ENCODE results near the gene LIPC. TPM values are rescaled to one million over a fixed set of nuclear protein-coding genes. Genes with fewer than 3 reads are reported as not detected.

Gene LIPC
- total and polyA plus RNA-seq, 8 donors = 0.69 to 5.5 (median 1.5) TPM

- TF ChIP-seq CTCF (IDR thresholded peaks at IDR 0.05) = no peak
- 84 to 85% methylated on average over 6 of the region's 6 CpGs for WGBS, 2 donors
- intact Hi-C loops (cut with DNase I) = no loop called here
- no peaks in the 10 kb centered on the region for H3K36me3 ChIP-seq
- H3K27me3 ChIP-seq = no peaks in the 10 kb centered on the region
- no peaks in the 10 kb centered on the region for H3K9me3 ChIP-seq
- H3K27ac ChIP-seq = no peak overlapping the region
- H3K4me3 ChIP-seq = no peak overlapping the region
- H3K4me1 ChIP-seq = no peaks in the 10 kb centered on the region
- ATAC-seq (no peak), FAIRE-seq (no peak), DNase-seq (no peak)
These were observed 33.1 kb upstream of the LIPC start for GRCh38 chr15:58398643-58399042.

- no peaks in the 10 kb centered on the region for H3K27me3 ChIP-seq
- WGBS, 2 donors = 77 to 89% methylated on average over 4 of the region's 4 CpGs
- ATAC-seq (no peak), DNase-seq (no peak), FAIRE-seq (no peak)
- H3K4me1 ChIP-seq = no peaks in the 10 kb centered on the region
- H3K36me3 ChIP-seq = no peaks in the 10 kb centered on the region
- no peak for TF ChIP-seq CTCF (IDR thresholded peaks at IDR 0.05)
- intact Hi-C loops (cut with DNase I) = no loop called here
- no peak overlapping the region for H3K4me3 ChIP-seq
- no peaks in the 10 kb centered on the region for H3K9me3 ChIP-seq
- no peak overlapping the region for H3K27ac ChIP-seq
These were observed 32.1 kb upstream of the LIPC start for GRCh38 chr15:58399739-58400138.

- ATAC-seq = no peak
- no peak overlapping the region for H3K27ac ChIP-seq
- no peaks in the 10 kb centered on the region for H3K27me3 ChIP-seq
- H3K36me3 ChIP-seq = no peaks in the 10 kb centered on the region
- no peak overlapping the region for H3K4me3 ChIP-seq
- DNase-seq = no peak
- no peaks in the 10 kb centered on the region for H3K4me1 ChIP-seq
- no peak for FAIRE-seq
- TF ChIP-seq CTCF (IDR thresholded peaks at IDR 0.05) = no peak
- intact Hi-C loops (cut with DNase I) = no loop called here
- H3K9me3 ChIP-seq = no peaks in the 10 kb centered on the region
- WGBS, 2 donors = 77 to 79% methylated on average over 6 of the region's 6 CpGs
These were observed 30.5 kb upstream of the LIPC start for GRCh38 chr15:58401276-58401675.

- DNase-seq (no peak), FAIRE-seq (no peak), ATAC-seq (no peak)
- 75 to 78% methylated on average over 8 of the region's 8 CpGs for WGBS, 2 donors
- Histone ChIP-seq H3K27ac (no peak overlapping the region), H3K4me3 (no peak overlapping the region), H3K4me1 (no peaks in the 10 kb centered on the region), H3K36me3 (no peaks in the 10 kb centered on the region), H3K9me3 (no peaks in the 10 kb centered on the region), H3K27me3 (no peaks in the 10 kb centered on the region)
- TF ChIP-seq CTCF (IDR thresholded peaks at IDR 0.05) = no peak
- intact Hi-C loops (cut with DNase I) = no loop called here
These were observed 29.7 kb upstream of the LIPC start for GRCh38 chr15:58401991-58402649.

- no peak for TF ChIP-seq CTCF (IDR thresholded peaks at IDR 0.05)
- intact Hi-C loops (cut with DNase I) = no loop called here
- FAIRE-seq = no peak
These were observed 28.2 kb upstream of the LIPC start for GRCh38 chr15:58403581-58403980.

More at GRCh38 chr15:58403581-58403980, 28.2 kb upstream of the LIPC start:
- DNase-seq = no peak
- no peak for ATAC-seq
- Histone ChIP-seq H3K27ac (no peak overlapping the region), H3K4me1 (no peaks in the 10 kb centered on the region), H3K4me3 (no peak overlapping the region), H3K27me3 (no peaks in the 10 kb centered on the region), H3K9me3 (no peaks in the 10 kb centered on the region), H3K36me3 (no peaks in the 10 kb centered on the region)
- WGBS, 2 donors = 77 to 86% methylated on average over 4 of the region's 4 CpGs

All from pancreas (tissue), 10 donors.